GM23338 (cell line): Measurements from ENCODE around the gene BCL2L13.

Source experiments
- CREB1 ChIP-seq: fragments of 250-450 bp; sonication (Bioruptor Pico); IDR thresholded peaks from 2 replicates; pipeline ENCODE4 v1.5.0; 2020; ENCODE audit warnings: low read depth, mild to moderate bottlenecking, moderate library complexity
- CTCF ChIP-seq, 2 experiments: fragments of 200-600 bp in 1 of 2; sonication (generic) in 1 of 2; conservative IDR thresholded peaks; 2 replicates each; pipeline versions ENCODE4 v1.5.1 to v1.6.1; 2016 to 2017; ENCODE audit warnings: antibody characterized with exemption in 2 of 2, low read depth in 2 of 2, mild to moderate bottlenecking in 2 of 2, moderate library complexity in 1 of 2
- ETS1 ChIP-seq: IDR thresholded peaks from 2 replicates; pipeline ENCODE4 v1.6.1; 2016; ENCODE audit warnings: antibody characterized with exemption
- EZH2 ChIP-seq: fragments of 200-600 bp; sonication (generic); IDR thresholded peaks from one replicate; pipeline ENCODE4 v1.8.0; 2017; ENCODE audit warnings: antibody characterized with exemption, mild to moderate bottlenecking, low read depth; ENCODE audit not compliant: unreplicated experiment
- EZH2phosphoT487 ChIP-seq: fragments of 200-600 bp; sonication (generic); IDR thresholded peaks from one replicate; pipeline ENCODE4 v1.8.1; 2018; ENCODE audit warnings: antibody characterized with exemption; ENCODE audit not compliant: unreplicated experiment
- JUNB ChIP-seq: IDR thresholded peaks from one replicate; pipeline ENCODE4 v1.6.1; 2016; ENCODE audit warnings: antibody characterized with exemption; ENCODE audit not compliant: unreplicated experiment
- NANOG ChIP-seq: IDR thresholded peaks from 2 replicates; pipeline ENCODE4 v1.6.1; 2016; ENCODE audit warnings: antibody characterized with exemption, borderline replicate concordance
- POLR2AphosphoS5 ChIP-seq: IDR thresholded peaks from 2 replicates; pipeline ENCODE4 v1.6.1; 2016; ENCODE audit warnings: antibody characterized with exemption, low read depth
- STAT1 ChIP-seq: IDR thresholded peaks from one replicate; pipeline ENCODE4 v1.6.1; 2016; ENCODE audit warnings: antibody characterized with exemption; ENCODE audit not compliant: unreplicated experiment
- ZNF114 ChIP-seq: fragments of 250-450 bp; sonication (Bioruptor Pico); IDR thresholded peaks from 2 replicates; pipeline ENCODE4 v1.5.0; 2020; ENCODE audit warnings: mild to moderate bottlenecking, moderate library complexity
- ZNF331 ChIP-seq: fragments of 250-450 bp; sonication (Bioruptor Pico); IDR thresholded peaks from 2 replicates; pipeline ENCODE4 v1.5.0; 2020; ENCODE audit warnings: low read depth, mild to moderate bottlenecking, moderate library complexity
- TF ChIP-seq, protein P1 (sequence below): IDR thresholded peaks from one replicate; pipeline ENCODE4 v1.6.1; 2018; ENCODE audit warnings: antibody characterized with exemption; ENCODE audit not compliant: unreplicated experiment

DNA sequence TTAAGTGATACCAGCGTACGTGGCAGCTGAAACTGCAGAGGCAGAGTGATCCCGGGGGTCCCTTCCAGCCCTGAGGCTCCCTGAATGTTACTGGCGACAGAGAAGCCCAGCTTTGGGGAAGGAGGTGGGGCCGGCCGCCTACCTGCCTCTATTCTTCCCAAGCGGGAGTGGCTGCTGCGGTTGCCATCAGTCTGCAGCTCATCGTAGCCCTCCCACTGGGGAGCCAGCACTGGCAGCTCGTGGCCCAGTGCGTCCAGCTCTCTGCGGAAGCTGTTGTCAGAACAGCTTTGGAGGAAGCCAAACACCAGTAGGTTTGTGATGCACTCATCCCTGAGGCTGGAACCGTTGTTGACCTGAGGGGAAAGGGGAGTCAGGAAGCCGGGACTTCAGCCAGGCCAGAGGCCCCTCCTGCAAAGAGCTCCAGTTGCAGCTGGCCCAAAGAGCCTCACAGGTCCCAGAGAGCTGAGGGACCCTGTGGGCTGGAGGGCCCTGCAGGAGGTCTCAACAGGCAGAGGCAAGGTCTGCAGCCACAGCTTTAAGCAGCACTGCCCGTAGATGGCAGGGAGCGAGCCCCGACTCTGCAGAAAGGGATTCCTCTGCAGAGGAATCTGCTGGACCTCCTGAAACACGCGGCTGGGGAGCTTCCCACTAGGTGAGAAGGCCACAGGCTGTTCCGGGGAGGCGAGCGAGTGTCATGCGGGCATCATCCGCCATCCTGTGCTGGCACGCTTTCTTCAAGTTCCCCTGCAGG, 105.3 kb downstream of the BCL2L13 start:
- TF ChIP-seq CTCF (conservative IDR thresholded peaks at IDR 0.05; ENCODE audit: low read depth in 2 of 2): no peak
- TF ChIP-seq EZH2: no peak
- no peak for TF ChIP-seq CREB1 (CRISPR knock-in tag)
- TF ChIP-seq JUNB: no peak
- TF ChIP-seq POLR2AphosphoS5: no peak
- no peak for TF ChIP-seq NANOG
- TF ChIP-seq, protein P1, sequence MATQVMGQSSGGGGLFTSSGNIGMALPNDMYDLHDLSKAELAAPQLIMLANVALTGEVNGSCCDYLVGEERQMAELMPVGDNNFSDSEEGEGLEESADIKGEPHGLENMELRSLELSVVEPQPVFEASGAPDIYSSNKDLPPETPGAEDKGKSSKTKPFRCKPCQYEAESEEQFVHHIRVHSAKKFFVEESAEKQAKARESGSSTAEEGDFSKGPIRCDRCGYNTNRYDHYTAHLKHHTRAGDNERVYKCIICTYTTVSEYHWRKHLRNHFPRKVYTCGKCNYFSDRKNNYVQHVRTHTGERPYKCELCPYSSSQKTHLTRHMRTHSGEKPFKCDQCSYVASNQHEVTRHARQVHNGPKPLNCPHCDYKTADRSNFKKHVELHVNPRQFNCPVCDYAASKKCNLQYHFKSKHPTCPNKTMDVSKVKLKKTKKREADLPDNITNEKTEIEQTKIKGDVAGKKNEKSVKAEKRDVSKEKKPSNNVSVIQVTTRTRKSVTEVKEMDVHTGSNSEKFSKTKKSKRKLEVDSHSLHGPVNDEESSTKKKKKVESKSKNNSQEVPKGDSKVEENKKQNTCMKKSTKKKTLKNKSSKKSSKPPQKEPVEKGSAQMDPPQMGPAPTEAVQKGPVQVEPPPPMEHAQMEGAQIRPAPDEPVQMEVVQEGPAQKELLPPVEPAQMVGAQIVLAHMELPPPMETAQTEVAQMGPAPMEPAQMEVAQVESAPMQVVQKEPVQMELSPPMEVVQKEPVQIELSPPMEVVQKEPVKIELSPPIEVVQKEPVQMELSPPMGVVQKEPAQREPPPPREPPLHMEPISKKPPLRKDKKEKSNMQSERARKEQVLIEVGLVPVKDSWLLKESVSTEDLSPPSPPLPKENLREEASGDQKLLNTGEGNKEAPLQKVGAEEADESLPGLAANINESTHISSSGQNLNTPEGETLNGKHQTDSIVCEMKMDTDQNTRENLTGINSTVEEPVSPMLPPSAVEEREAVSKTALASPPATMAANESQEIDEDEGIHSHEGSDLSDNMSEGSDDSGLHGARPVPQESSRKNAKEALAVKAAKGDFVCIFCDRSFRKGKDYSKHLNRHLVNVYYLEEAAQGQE: no peak
- no peak for TF ChIP-seq ETS1
- TF ChIP-seq EZH2phosphoT487: no peak
- TF ChIP-seq ZNF331 (CRISPR knock-in tag): no peak
- no peak for TF ChIP-seq ZNF114 (CRISPR knock-in tag)
- no peak for TF ChIP-seq STAT1
